Measurements from ENCODE around the gene CADM1.

GRCh38 chr11:115148101-115148500 is 356.1 kb downstream of the CADM1 start:
- TF ChIP-seq EZH2 (IDR thresholded peaks at IDR 0.05; ENCODE audit: low read depth, unreplicated experiment), result no peak
- TF ChIP-seq, protein P1, sequence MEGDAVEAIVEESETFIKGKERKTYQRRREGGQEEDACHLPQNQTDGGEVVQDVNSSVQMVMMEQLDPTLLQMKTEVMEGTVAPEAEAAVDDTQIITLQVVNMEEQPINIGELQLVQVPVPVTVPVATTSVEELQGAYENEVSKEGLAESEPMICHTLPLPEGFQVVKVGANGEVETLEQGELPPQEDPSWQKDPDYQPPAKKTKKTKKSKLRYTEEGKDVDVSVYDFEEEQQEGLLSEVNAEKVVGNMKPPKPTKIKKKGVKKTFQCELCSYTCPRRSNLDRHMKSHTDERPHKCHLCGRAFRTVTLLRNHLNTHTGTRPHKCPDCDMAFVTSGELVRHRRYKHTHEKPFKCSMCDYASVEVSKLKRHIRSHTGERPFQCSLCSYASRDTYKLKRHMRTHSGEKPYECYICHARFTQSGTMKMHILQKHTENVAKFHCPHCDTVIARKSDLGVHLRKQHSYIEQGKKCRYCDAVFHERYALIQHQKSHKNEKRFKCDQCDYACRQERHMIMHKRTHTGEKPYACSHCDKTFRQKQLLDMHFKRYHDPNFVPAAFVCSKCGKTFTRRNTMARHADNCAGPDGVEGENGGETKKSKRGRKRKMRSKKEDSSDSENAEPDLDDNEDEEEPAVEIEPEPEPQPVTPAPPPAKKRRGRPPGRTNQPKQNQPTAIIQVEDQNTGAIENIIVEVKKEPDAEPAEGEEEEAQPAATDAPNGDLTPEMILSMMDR (conservative IDR thresholded peaks at IDR 0.05; ENCODE audit: low read depth in 2 of 2), result no peak
- no peak for TF ChIP-seq EZH2phosphoT487 (IDR thresholded peaks at IDR 0.05; ENCODE audit: unreplicated experiment)
- TF ChIP-seq, protein P2, sequence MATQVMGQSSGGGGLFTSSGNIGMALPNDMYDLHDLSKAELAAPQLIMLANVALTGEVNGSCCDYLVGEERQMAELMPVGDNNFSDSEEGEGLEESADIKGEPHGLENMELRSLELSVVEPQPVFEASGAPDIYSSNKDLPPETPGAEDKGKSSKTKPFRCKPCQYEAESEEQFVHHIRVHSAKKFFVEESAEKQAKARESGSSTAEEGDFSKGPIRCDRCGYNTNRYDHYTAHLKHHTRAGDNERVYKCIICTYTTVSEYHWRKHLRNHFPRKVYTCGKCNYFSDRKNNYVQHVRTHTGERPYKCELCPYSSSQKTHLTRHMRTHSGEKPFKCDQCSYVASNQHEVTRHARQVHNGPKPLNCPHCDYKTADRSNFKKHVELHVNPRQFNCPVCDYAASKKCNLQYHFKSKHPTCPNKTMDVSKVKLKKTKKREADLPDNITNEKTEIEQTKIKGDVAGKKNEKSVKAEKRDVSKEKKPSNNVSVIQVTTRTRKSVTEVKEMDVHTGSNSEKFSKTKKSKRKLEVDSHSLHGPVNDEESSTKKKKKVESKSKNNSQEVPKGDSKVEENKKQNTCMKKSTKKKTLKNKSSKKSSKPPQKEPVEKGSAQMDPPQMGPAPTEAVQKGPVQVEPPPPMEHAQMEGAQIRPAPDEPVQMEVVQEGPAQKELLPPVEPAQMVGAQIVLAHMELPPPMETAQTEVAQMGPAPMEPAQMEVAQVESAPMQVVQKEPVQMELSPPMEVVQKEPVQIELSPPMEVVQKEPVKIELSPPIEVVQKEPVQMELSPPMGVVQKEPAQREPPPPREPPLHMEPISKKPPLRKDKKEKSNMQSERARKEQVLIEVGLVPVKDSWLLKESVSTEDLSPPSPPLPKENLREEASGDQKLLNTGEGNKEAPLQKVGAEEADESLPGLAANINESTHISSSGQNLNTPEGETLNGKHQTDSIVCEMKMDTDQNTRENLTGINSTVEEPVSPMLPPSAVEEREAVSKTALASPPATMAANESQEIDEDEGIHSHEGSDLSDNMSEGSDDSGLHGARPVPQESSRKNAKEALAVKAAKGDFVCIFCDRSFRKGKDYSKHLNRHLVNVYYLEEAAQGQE (IDR thresholded peaks at IDR 0.05; ENCODE audit: unreplicated experiment), result no peak
